HUDEP-2 (cell line): ENCODE data around the gene INO80B.
"Not testable (repeated sequence)": the region's sequence is repeated elsewhere in the genome, so short reads cannot be mapped to it uniquely, and the experiment has no call there.

Experiments
- DNase-seq, 76 experiments: peaks; one replicate each; lab custom pipeline; 2025; ENCODE audit not compliant: unreplicated experiment in 76 of 76; lab: John Stamatoyannopoulos, UW

INO80B gene

GRCh38 chr2:74474481-74474880 is 19.6 kb downstream of the INO80B start:
- DNase-seq, result no peak

GRCh38 chr2:74474899-74475298 is 20.0 kb downstream of the INO80B start:
- peak in 1 of 76 experiments; percentile 11 for DNase-seq

- no peak for DNase-seq
These were observed 26.5 kb downstream of the INO80B start for GRCh38 chr2:74481431-74481830.

- peak in 24 of 76 experiments; percentile 19 to 88 (median 48) for DNase-seq
These were observed 27.3 kb downstream of the INO80B start for GRCh38 chr2:74481961-74482800.

GRCh38 chr2:74482801-74483674 is 28.2 kb downstream of the INO80B start, which contains the start of the genes CCDC142 and TTC31:
CCDC142 (minus strand) TSS chr2:74482998; CDS start chr2:74482837, 161 bp downstream.
TTC31 (plus strand) TSS chr2:74483081; CDS start chr2:74483096, 15 bp downstream.
- peak; percentile 24 to 95 (median 88) for DNase-seq

- DNase-seq, result not testable (repeated sequence)
These were observed 28.8 kb downstream of the INO80B start for GRCh38 chr2:74483675-74484164.

- DNase-seq, result no peak
These were observed 31.3 kb downstream of the INO80B start for GRCh38 chr2:74486141-74486540.

- DNase-seq, result no peak
These were observed 34.0 kb downstream of the INO80B start for GRCh38 chr2:74488643-74489481.

GRCh38 chr2:74489906-74490305 is 35.0 kb downstream of the INO80B start:
- DNase-seq, result no peak

GRCh38 chr2:74491648-74492544 is 37.0 kb downstream of the INO80B start:
- DNase-seq, result no peak

GRCh38 chr2:74493546-74493945 is 38.7 kb downstream of the INO80B start:
- DNase-seq, result no peak

GRCh38 chr2:74495440-74495839 is 40.6 kb downstream of the INO80B start:
- DNase-seq, result no peak

GRCh38 chr2:74496997-74497776 is 42.3 kb downstream of the INO80B start:
- DNase-seq, result no peak

- no peak for DNase-seq
These were observed 43.1 kb downstream of the INO80B start for GRCh38 chr2:74497777-74498499.

- DNase-seq, result peak in 36 of 76 experiments; percentile 12 to 77 (median 40)
These were observed 43.8 kb downstream of the INO80B start for GRCh38 chr2:74498500-74499266.

GRCh38 chr2:74499267-74499939 is 44.5 kb downstream of the INO80B start, which contains the start of gene LBX2:
LBX2 (minus strand) TSS chr2:74499603; CDS start chr2:74499537, 66 bp downstream.
- DNase-seq, result peak in 9 of 76 experiments; percentile 16 to 71 (median 38)
